Activated CD4-positive, alpha-beta T cell treated with anti-CD3 and anti-CD28 coated beads for 24 hours (primary cell): Measurements from ENCODE around the gene COL9A1.

Source experiments
- DNase-seq, 2 donors: peaks; one replicate each; pipeline ENCODE4 v3.0.0-alpha.2; 2020; ENCODE audit warnings: low read depth in 2 of 2

The COL9A1 gene

GRCh38 chr6:70225055-70225454, 77.8 kb downstream of the COL9A1 start:
- DNase-seq: no peak

DNA sequence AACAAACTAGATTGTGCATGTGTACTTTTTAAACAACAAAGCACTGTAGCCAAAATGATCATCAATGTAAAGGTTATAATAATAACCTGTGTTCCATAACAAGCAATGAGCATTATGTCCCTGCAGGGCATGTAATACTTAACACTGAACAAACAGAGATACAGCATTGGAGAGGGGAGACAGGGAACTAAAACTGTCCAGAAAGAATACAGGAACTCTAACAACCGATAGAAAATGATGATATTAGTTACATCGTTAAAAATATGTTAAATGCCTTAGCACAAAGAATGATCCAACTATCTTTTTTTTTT, 80.5 kb downstream of the COL9A1 start:
- no peak for DNase-seq

DNA sequence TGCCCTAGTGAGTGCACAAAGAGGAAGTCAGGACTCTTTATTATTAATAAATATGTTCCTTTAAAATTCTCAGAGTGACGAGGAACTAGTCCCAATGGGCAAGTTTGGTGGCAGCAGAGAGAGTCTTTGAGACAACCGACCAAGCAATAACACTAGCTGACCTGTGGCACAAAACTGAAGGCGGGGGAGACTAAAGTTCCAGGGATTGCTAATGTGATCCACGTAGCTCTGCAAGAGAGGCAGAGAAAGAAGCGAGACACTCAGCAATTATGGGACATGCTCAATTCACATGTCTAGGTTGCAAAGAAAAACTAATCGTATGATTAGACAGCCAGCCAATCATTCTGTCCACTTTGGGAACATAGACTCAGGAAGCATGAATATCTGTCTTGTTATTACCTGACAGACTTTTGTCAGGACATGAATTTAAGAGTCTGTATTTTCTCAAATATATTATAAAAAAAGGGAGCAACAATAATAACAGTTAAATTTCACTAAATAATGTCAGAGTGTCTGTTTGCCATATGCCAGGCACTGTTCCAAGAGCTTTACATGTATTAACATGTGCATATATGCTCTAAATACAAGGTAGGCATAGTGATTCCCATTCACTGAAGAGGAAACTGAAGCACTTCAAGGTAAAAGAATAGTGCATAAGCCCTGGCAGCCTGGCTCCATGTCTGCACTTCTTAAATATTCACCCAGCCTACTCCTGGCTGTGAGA, 81.0 kb downstream of the COL9A1 start:
- no peak for DNase-seq

- no peak for DNase-seq
These were observed 81.7 kb downstream of the COL9A1 start for GRCh38 chr6:70221025-70221714.

DNA sequence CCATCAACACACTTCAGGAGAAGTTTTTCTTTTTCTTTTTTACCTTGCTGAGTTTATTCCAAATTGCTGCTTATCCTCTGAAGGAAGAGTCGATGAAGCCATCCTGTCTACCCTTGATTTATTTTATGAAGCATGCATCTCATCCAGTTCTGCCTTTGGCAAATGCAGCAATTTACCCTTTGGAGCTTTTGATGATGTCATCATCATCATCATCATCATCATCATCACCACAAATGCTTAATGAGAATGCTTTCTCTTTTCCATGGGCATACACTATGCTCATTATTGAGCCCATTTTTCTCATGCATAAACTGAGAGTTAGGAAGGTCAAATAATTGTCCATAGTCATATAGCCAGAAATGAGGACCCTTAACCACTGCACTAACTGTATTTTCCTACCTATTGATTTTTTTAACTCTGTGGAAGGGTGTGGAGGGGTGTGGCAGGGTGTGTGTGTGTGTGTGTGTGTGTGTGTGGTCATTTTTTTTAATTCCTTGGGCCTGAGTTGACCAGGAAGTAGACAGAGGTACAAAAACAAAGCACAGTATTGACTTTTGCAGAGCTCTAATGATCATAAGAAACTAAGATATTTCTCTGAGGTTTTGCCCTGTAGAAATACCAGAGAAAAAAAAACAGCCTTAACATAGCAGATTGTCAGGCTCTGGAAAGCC, 82.8 kb downstream of the COL9A1 start:
- DNase-seq: no peak

DNA sequence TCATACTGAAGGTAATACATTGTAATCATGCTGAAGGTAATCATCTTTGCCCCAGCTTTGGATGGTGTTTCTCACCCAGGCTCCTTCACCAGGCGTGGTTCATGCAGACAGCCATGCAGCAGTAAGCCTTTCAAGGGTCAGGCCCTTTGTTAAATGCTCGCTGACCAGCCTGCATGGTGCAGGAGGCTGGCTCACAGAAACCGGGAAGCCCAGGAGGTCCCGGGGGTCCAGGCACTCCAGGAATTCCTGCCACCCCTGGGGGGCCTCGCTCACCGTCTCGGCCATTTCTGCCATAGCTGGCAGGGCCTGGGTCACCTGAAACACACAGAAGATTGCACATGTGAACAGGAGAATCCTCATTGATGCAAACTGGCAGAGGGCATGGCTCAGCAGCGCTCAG, 86.1 kb downstream of the COL9A1 start:
- DNase-seq: no peak

DNA sequence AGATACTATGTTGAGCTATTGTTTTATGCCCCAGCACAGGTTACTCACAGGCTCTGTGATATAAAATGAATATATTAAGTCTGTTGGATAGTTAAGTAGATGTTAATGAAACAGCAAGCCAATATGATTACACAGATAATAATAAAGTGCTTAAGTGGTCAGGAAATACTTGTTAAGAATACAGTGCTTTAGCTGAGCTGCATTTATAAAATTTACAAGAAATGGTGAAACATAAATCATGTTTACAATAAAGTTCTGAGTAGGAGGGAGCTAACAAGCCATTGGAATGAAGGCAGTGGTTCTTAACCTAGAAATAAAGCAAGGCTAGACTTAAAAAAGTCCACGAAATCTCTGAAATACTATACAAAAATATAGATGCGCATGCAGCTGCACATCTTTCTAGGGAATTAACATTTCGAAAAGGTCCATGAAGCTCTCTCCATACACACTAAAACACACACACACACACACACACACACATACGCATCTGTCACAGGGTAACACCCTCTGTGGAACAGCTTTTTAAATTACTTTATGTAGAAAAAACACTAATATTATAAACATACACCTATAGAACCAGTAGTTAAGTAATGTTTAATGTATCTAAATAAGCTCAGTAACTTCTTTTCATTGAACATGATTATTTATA, 87.3 kb downstream of the COL9A1 start:
- no peak for DNase-seq

- DNase-seq: no peak
These were observed 92.4 kb downstream of the COL9A1 start for GRCh38 chr6:70210462-70210861.

DNA sequence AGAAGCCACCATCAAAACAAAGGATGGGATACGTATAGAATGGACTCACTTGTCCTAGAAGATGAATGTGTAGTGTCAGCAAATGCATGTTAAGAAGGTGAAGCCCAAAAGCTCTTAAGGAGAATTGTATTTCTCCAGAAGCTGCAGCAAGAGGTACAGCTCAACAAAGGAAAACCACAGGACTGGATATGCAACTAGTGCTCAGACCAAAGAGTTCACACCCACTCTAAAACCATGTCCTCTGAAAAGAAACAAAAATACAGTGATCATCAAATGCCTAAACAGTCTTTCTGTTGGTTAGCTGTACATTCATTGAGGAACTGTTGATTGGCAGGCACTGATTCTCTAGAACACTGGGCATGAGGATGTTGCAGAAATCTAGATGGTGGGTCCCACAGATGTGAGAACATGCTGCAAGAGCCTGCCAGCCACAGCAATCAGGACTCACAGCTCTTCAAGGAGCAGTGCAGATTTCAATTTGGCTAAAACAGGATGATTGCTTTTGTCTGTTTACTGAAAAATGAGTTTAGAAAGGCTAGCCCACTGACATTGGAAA, 94.6 kb downstream of the COL9A1 start:
- DNase-seq: no peak

- DNase-seq: no peak
These were observed 104.1 kb downstream of the COL9A1 start for GRCh38 chr6:70198785-70199184.

DNA sequence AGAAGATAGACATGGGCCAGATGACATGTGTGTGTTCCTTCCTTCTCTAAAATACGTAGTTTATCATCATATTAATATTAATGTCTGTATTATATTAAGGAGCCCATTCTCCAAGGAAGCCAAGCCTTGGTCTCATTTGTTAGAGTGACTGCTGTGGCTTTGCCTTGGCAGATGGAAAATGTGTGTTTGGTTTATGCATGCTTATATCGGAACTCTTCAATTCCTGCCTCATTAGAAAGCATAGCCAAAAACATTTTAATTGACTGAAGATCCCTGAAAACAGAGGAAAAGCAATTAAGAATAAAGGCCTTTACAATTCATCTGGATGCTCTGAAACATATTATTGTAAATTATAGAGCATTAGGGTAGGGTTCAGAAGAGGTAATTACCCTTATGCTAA, 106.4 kb downstream of the COL9A1 start:
- no peak for DNase-seq

- no peak for DNase-seq
These were observed 108.5 kb downstream of the COL9A1 start for GRCh38 chr6:70194421-70194820.

DNA sequence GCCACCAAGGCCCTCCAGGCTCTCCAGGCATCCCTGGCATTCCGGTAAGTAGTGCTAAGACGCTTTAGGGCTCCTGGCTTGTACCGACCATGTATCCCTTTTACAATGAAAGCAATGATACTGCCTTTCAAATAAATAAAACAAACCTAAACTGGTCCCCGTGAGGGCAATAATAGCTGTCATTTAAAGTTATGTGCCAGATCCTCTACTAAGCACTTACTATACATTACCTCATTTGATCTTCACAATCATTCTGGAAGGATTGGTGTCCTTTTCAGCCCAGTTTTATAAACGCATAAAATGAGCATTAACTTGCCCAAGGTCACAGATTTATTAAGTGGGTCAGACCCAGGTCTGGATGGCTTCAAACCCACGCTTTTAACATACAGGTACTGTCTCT, 114.7 kb downstream of the COL9A1 start:
- no peak for DNase-seq

- no peak for DNase-seq
These were observed 116.4 kb downstream of the COL9A1 start for GRCh38 chr6:70186461-70186860.

DNA sequence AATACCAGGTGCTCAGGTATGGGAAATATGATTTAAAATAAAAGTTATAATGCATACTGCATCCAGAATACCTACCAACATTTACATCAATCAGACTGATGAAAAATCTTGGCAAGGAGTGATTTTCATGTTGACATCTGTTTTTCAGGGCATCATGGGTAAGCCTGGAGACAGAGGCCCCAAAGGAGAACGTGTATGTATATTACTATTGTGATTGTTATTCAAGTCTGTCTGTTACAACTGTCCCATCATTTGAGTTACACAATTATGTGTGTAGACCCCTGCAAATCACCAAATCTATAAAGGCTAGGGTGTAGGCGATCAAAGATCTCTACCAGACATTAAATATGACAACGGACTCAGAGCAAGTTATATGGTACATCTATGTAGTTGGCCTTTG, 118.2 kb downstream of the COL9A1 start:
- no peak for DNase-seq

GRCh38 chr6:70183538-70183937, 119.3 kb downstream of the COL9A1 start:
- no peak for DNase-seq

- no peak for DNase-seq
These were observed 121.8 kb downstream of the COL9A1 start for GRCh38 chr6:70180901-70181599.

DNA sequence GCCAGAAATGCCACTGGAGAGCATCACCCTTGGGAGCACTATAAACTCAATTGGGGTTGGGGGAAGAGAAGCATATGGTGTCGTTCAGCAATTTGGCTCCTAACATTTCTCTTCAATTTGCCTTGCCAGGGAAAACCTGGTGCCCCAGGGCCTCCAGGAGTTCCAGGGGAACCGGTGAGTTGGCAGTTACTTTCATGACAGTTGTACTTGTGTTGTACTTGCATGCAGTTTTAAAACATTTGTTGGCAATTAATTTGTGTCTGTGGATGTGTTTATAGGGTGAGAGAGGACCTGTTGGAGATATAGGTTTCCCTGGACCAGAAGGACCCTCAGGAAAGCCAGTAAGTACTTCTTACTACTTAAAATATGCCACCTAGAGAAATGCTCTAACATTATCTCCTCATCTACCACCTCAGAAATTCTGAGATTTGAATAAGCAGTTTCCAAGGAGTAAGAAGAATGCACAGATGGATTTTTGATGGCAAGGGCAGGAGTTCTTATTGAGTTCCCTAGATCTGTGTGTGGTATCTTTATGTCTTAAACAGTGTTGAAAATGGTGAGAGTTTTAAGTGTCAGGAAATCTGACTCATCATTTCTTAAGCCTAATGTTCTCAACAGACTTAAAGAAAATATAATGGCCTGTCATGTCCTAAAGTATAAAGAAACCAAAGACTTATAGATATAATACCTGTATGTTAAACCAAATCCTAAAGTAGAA, 122.5 kb downstream of the COL9A1 start:
- no peak for DNase-seq

GRCh38 chr6:70176842-70177550, 125.9 kb downstream of the COL9A1 start:
- no peak for DNase-seq

GRCh38 chr6:70175770-70176169, 127.1 kb downstream of the COL9A1 start:
- DNase-seq: no peak
